ENCODE results near the gene PRR35.

Gene PRR35

GRCh38 chr16:518858-519257 lies 41.3 kb upstream of the PRR35 start:
- TF ChIP-seq, protein P1, sequence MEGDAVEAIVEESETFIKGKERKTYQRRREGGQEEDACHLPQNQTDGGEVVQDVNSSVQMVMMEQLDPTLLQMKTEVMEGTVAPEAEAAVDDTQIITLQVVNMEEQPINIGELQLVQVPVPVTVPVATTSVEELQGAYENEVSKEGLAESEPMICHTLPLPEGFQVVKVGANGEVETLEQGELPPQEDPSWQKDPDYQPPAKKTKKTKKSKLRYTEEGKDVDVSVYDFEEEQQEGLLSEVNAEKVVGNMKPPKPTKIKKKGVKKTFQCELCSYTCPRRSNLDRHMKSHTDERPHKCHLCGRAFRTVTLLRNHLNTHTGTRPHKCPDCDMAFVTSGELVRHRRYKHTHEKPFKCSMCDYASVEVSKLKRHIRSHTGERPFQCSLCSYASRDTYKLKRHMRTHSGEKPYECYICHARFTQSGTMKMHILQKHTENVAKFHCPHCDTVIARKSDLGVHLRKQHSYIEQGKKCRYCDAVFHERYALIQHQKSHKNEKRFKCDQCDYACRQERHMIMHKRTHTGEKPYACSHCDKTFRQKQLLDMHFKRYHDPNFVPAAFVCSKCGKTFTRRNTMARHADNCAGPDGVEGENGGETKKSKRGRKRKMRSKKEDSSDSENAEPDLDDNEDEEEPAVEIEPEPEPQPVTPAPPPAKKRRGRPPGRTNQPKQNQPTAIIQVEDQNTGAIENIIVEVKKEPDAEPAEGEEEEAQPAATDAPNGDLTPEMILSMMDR (IDR thresholded peaks at IDR 0.05; ENCODE audit: low read depth, low read length, missing control alignments): no peak
- no peak for DNase-seq (ENCODE audit: extremely low read depth, low read depth)
- no peak overlapping the region for H3K4me3 ChIP-seq (replicated peaks; ENCODE audit: low read depth, low read length)

DNA sequence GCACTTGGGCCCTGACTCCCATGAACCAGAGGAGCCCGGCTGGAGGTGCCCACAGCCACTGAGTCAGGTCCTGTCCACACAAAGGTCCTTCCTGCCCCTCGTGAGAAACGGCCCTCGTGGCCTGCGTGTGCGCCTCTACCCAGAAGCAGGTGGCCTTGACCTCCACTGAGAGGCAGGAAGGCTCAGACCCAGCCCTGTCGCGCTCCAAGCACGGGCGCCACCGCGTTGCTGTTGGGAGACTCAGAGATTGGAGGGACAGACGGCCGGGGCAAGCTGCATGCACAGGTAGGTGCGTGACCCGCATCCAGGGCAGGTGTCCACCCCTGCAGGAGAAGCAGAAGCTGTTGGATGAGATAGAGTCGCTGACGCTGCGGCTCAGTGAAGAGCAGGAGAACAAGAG lies 40.8 kb upstream of the PRR35 start:
- no peak overlapping the region for H3K4me3 ChIP-seq (replicated peaks; ENCODE audit: low read depth, low read length)
- TF ChIP-seq, protein P1 (IDR thresholded peaks at IDR 0.05; ENCODE audit: low read depth, low read length, missing control alignments): no peak
- no peak for DNase-seq (ENCODE audit: extremely low read depth, low read depth)

GRCh38 chr16:519841-520687 lies 40.1 kb upstream of the PRR35 start:
- no peak for DNase-seq (ENCODE audit: extremely low read depth, low read depth)
- TF ChIP-seq, protein P1 (IDR thresholded peaks at IDR 0.05; ENCODE audit: low read depth, low read length, missing control alignments): no peak
- no peak overlapping the region for H3K4me3 ChIP-seq (replicated peaks; ENCODE audit: low read depth, low read length)

DNA sequence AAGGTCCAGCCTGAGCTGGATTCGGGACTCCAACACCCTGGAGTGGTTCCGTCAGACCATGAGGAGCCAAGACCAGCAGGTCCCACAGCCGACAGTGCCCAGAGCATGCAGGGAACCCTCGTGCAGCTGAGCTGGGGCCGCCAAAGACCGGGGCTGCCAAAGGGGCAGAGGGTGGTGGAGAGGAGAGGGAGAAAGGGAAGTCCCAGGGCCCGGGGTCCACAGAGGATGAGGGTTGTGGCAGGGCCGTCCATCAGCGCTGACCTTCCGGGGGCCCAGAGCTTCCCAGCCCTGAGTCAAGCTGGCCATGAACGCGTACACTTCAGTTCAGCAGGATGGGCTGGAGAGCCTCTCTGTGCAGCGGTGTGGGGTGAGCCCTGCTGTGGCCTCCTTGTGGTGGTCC lies 39.3 kb upstream of the PRR35 start:
- H3K4me3 ChIP-seq (replicated peaks; ENCODE audit: low read depth, low read length): no peak overlapping the region
- TF ChIP-seq, protein P1 (IDR thresholded peaks at IDR 0.05; ENCODE audit: low read depth, low read length, missing control alignments): no peak
- DNase-seq (ENCODE audit: extremely low read depth, low read depth): no peak

DNA sequence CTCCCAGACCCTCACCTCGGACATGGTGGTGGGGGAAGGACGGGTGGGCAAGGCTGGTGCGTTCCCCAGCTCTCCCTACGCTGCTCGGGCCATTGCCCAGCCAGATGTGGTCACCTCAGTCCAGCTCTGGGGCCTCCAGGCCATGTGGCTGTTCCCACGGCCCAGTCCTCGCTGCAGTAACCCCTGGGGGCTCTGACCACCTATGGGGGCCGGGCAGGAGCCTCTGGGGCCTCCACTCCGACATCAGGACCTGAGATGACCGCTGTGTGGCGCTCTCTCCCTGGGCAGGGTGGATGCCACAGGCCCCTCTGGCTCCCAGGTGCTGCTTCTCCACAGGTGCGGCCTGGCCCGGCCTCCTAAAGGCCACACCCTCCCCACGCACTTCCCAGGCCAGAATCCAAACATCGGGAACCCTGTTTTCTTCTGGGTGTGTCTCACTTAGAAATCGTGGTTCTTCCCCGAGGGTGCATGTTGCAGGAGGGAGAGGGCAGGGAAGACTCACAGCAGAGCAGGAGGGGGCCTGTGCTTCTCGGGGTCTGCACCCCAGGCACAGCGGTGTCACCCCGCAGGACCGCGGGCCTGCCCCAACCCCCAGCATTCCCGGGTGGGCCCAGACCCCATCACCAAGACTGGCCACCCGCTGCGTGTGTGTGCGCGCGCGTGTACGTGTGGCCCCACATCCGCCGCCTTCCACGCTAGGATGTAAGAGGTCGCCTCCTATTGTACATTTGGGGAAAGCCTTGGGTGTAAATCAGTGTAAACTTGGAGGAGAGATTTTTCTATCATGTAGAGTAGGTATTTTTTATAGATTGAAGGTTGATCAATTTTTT lies 38.6 kb upstream of the PRR35 start:
- H3K4me3 ChIP-seq (replicated peaks; ENCODE audit: low read depth, low read length): no peak overlapping the region
- TF ChIP-seq, protein P1 (IDR thresholded peaks at IDR 0.05; ENCODE audit: low read depth, low read length, missing control alignments): peak; percentile 2
- DNase-seq (ENCODE audit: extremely low read depth, low read depth): no peak

DNA sequence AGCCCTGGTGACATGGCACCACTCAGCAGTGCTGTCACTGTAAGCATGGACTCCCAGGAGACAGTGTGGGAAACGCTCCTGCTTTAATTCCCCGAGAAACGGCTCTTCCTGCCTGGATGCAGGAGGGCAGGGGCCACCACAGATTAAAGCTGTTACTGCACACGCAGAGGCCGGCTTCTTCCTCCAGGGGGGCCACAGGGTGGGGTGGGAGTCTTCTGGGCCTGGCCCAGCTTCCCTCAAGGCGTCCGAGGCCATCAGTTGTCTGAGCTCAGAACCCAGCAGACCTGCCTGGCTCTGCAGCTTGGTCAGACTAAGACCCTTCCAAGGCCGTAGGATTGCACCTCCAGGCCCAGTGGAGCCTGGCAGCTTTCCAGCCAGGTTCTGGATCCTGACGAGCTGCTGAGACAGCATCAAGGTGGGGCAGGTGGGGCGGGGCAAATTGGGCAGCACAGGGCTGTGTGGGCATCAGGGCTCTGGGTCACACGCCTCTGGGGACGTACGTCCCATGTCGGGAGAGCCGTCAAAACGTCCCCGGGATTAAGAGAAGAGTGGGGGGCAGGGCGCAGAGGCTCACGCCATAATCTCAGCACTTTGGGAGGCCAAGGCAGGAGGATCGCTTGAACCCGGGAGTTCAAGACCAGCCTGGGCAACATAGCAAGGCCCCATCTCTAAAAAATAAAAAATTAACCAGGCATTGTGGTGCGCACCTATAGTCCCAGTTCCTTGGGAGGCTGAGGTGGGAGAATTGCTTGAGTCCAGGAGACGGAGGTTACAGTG lies 37.7 kb upstream of the PRR35 start:
- DNase-seq (ENCODE audit: extremely low read depth, low read depth): no peak
- TF ChIP-seq, protein P1 (IDR thresholded peaks at IDR 0.05; ENCODE audit: low read depth, low read length, missing control alignments): no peak
- H3K4me3 ChIP-seq (replicated peaks; ENCODE audit: low read depth, low read length): no peak overlapping the region
